Hippocampal formation (tissue), 2 donors: Measurements from ENCODE around the gene TMEM204.

Experiments
- DNase-seq, 2 donors: peaks; one replicate each; lab custom pipeline; 2025; lab: John Stamatoyannopoulos, UW

Gene TMEM204

GRCh38 chr16:1499756-1500464, 33.6 kb upstream of the TMEM204 start:
- DNase-seq, result no peak

DNA sequence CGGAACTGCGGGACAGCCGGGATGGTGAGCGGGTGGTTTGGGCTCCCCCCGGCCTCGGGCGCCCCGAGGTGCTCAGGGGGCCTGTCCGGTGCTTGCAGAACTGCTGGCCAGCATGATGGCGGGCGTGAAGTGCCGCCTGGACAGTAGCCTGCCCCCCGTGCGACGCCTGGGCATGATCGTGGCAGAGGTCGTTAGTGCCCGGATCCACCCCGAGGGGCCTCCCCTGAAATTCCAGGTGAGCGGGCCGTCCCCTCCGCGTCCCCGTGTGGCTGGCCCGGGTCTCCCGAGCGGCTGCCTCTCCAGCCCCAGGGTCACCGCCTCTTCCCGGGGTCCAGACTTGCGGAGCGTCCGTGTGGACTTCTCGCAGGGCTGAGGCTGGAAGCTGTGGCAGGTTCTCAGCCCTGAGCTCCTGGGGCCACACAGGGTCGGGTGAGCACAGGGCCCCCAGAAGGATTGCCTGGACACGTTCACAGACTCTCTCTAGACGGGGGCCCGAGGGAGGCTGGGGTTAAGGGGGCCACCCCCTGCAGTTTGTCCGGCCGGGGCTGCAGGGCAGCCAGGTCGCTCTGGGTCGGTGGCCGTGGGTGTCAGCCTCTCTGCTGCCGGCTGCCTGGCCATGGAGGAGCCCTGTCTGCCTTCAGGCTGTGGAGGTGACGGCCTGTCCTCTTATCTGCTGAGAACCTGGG, 32.9 kb upstream of the TMEM204 start:
- no peak for DNase-seq

DNA sequence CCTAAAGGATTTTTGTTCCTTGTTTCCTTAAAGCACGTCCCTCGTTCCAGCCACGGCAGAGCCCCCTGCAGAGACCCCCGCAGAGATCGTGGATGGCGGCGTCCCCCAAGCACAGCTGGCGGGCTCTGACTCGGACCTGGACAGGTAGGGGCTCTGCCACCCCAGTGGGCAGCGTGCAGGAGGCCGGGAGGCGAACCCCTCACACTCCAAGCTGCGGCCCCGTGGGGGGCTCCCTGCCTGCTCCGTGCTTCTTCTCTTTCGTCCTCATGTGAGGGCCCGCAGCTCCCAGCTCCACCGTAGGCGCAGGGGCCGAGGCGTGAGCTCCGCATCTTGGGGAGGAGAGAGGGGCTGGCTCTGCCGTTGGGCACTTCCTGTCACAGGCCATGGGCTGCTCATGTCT, 31.8 kb upstream of the TMEM204 start:
- DNase-seq, result no peak

GRCh38 chr16:1502092-1503004, 31.1 kb upstream of the TMEM204 start:
- DNase-seq, result no peak

- no peak for DNase-seq
Observed at GRCh38 chr16:1503110-1503955, 30.1 kb upstream of the TMEM204 start.

DNA sequence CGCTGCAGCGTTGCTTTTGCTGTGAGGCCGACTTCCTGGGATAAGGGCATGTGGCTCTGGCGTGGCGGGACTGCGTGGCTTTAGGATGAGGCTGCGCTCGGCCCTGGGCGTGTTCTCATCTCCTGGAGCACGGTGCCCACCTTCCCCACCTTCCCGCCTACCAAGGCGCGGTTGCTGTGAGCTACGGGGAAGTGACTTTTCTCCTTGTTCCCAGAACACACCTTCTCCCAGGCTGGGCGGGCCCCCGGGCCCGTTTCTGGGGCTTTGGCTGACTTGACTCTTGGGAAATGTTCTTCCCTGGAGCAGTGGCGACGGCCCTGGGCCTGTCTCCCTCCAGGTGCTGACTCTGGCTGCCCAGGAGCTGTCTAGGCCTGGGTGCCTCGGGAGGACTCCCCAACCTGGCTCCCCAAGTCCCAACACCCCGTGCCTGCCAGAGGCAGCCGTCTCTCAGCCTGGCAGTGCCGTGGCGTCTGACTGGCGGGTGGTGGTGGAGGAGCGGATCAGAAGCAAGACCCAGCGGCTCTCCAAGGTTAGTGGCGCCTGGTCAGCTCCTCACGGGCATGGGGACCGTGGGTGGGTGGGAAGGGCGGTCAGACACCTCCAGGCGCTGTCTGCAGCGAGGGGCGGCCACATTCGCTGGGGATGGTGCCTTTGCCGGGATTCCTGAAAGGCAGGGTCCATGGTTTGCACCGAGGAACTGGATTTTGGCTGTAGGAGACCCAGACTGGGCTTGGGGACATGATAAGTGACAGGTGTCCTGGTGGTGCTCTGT, 28.2 kb upstream of the TMEM204 start:
- no peak for DNase-seq

GRCh38 chr16:1505912-1506311, 27.6 kb upstream of the TMEM204 start:
- no peak for DNase-seq

DNA sequence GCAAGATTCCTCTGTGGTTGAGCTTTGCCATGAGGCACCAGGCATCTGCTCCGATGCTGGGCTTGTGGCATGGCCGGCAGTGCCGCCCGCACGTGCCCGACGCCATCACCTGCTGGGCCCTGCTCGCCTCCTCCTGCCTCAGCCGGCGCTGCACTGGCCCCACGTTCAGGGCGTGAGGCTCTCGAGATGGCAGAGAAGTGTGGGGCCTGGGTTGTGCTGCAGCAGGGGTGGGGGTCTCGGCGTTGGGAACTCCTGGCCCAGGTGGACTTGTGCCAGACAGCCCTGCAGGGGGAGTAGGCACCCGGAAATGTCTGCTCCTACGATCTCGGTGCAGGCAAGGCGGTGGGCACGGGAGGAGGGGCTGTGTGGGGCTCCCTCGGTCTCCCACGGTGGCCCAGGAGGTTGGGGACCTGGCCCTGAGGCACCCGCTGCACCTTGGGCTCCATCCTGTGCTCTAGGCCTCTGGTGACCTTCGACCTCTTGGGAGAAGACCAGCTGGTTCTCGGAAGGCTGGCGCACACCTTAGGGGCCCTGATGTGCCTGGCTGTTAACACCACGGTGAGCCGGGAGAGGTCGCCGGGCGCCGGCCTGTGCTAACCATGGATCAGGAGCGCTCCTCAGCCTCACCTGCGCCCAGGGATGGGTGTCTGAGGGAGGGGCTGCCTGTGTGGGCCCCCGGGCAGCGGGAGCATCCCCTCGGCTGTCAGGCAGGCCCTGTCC, 26.8 kb upstream of the TMEM204 start:
- no peak for DNase-seq

DNA sequence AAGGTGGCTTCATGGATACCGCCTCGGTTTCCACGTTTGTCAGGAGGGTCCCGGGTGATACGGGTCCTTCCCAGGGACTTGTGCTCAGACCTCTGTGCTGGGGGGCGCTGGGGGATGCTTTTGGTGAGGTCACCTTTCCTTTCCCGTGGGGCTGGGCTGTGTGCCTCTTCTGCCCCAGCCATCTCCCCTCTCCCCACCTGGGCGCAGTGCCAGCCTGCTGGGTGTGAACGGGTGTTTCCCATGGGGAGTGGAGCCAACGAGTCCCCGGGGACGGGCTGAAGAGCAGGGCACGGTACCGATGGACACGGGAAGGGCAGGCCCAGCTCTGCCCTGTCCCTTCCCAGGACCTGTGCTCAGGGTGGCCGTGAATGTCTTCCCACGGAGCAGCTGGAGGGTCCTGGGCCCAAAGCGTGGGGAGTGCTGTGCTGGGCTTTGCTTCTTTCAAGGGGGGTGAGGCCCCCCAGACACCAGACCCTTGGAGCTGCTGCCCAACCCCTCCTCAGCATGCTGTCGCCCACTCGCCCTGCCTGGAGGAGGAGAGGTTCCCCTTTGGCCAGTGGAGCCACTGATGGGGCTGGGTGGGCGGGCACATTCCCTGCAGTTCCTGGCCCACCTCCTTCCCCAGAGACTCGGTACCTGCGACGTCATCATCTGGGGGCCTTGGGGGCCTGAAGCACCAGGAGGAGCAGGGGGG, 24.8 kb upstream of the TMEM204 start:
- no peak for DNase-seq

GRCh38 chr16:1509307-1510221, 23.9 kb upstream of the TMEM204 start:
- DNase-seq, result no peak

- no peak for DNase-seq
Observed at GRCh38 chr16:1510272-1510671, 23.2 kb upstream of the TMEM204 start.

DNA sequence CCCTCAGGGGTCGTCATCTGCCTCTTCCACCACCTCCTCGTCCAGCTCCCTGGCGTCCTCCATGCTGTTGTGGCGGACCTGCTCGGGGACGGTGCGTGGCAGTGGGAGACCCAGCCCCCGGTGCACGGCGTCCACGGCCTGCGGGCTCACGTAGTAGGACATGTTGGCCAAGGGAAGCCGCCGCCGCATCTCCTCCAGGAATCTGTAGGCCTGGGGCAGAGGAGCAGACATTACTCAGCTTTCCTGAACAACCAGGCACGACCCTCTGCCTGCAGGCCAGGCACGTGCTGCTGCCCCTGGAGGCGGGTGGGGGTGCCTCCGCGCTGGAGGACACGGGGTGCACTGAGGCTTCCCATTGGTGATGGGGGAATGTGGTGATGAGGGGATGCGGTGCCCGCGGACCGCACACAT, 22.5 kb upstream of the TMEM204 start:
- DNase-seq, result no peak

GRCh38 chr16:1511662-1512569, 21.6 kb upstream of the TMEM204 start:
- no peak for DNase-seq

GRCh38 chr16:1512774-1513173, 20.7 kb upstream of the TMEM204 start:
- DNase-seq, result no peak

GRCh38 chr16:1514507-1514906, 19.0 kb upstream of the TMEM204 start:
- DNase-seq, result no peak

GRCh38 chr16:1518626-1519135, 14.8 kb upstream of the TMEM204 start:
- DNase-seq, result no peak

- DNase-seq, result no peak
Observed at GRCh38 chr16:1519831-1520230, 13.6 kb upstream of the TMEM204 start.
